H9 (cell line): Measurements from ENCODE around the gene INSC. TPM values are rescaled to one million over a fixed set of nuclear protein-coding genes. Genes with fewer than 3 reads are reported as not detected.

ENCODE experiments used
- DNase-seq: peaks from one replicate; pipeline ENCODE4 v3.0.0-alpha.2; 2017
- H2AFZ ChIP-seq: one replicate; pipeline ENCODE4 v1.6.1; 2013; ENCODE audit warnings: mild to moderate bottlenecking, low read length, control low read depth, moderate library complexity
- H2AK5ac ChIP-seq: 2 replicates; pipeline ENCODE4 v1.6.1; 2013; ENCODE audit warnings: low read length, control low read depth, mixed read lengths; ENCODE audit not compliant: insufficient read length
- H2BK120ac ChIP-seq: one replicate; pipeline ENCODE4 v1.6.1; 2013; ENCODE audit warnings: low read depth, mild to moderate bottlenecking, low read length, control low read depth, inconsistent platforms; ENCODE audit not compliant: poor library complexity, severe bottlenecking
- H2BK12ac ChIP-seq: 2 replicates; pipeline ENCODE4 v1.6.1; 2013; ENCODE audit warnings: low read length, control low read depth, mixed read lengths, low read depth; ENCODE audit not compliant: insufficient read length
- H2BK15ac ChIP-seq: 2 replicates; pipeline ENCODE4 v1.6.1; 2013; ENCODE audit warnings: low read depth, low read length, control low read depth
- H2BK20ac ChIP-seq: one replicate; pipeline ENCODE4 v1.6.1; 2013; ENCODE audit warnings: low read depth, mild to moderate bottlenecking, low read length, control low read depth, inconsistent platforms; ENCODE audit not compliant: poor library complexity, severe bottlenecking
- H2BK5ac ChIP-seq: 2 replicates; pipeline ENCODE4 v1.6.1; 2013; ENCODE audit warnings: low read length, control low read depth, mixed read lengths; ENCODE audit not compliant: insufficient read length
- H3K14ac ChIP-seq: 2 replicates; pipeline ENCODE4 v1.6.1; 2013; ENCODE audit warnings: low read length, control low read depth; ENCODE audit not compliant: insufficient read depth
- H3K18ac ChIP-seq: 2 replicates; pipeline ENCODE4 v1.6.1; 2013; ENCODE audit warnings: low read depth, mild to moderate bottlenecking, mixed read lengths, low read length, control low read depth; ENCODE audit not compliant: insufficient read length
- H3K23ac ChIP-seq: 2 replicates; pipeline ENCODE4 v1.6.1; 2013; ENCODE audit warnings: low read length, control low read depth, mixed read lengths, low read depth; ENCODE audit not compliant: insufficient read length
- H3K23me2 ChIP-seq: 2 replicates; pipeline ENCODE4 v1.6.1; 2013; ENCODE audit warnings: low read depth, mild to moderate bottlenecking, mixed read lengths, low read length, control low read depth; ENCODE audit not compliant: insufficient read length, poor library complexity, severe bottlenecking
- H3K27ac ChIP-seq: 2 replicates; pipeline ENCODE4 v1.5.1; 2013; ENCODE audit warnings: low read length, control low read depth, mixed read lengths, low read depth; ENCODE audit not compliant: insufficient read length
- H3K27me3 ChIP-seq: 2 replicates; pipeline ENCODE4 v1.6.1; 2013; ENCODE audit warnings: low read length, control low read depth, inconsistent platforms; ENCODE audit not compliant: insufficient read depth
- H3K4ac ChIP-seq: 2 replicates; pipeline ENCODE4 v1.6.1; 2013; ENCODE audit warnings: low read depth, mild to moderate bottlenecking, control low read depth, inconsistent platforms, low read length, moderate library complexity
- H3K4me1 ChIP-seq: 2 replicates; pipeline ENCODE4 v1.6.1; 2013; ENCODE audit warnings: low read length, control low read depth, inconsistent platforms; ENCODE audit not compliant: insufficient read depth
- H3K4me2 ChIP-seq: 2 replicates; pipeline ENCODE4 v1.6.1; 2013; ENCODE audit warnings: low read length, control low read depth, mixed read lengths; ENCODE audit not compliant: insufficient read length, insufficient read depth
- H3K56ac ChIP-seq: 2 replicates; pipeline ENCODE4 v1.6.1; 2013; ENCODE audit warnings: low read depth, mild to moderate bottlenecking, mixed read lengths, low read length, control low read depth; ENCODE audit not compliant: insufficient read length
- H3K79me1 ChIP-seq: 2 replicates; pipeline ENCODE4 v1.6.1; 2013; ENCODE audit warnings: low read depth, mild to moderate bottlenecking, moderate library complexity, low read length, control low read depth, inconsistent platforms; ENCODE audit not compliant: insufficient read depth, poor library complexity, severe bottlenecking
- H3K79me2 ChIP-seq: 2 replicates; pipeline ENCODE4 v1.6.1; 2013; ENCODE audit warnings: low read length, control low read depth, inconsistent platforms; ENCODE audit not compliant: insufficient read depth
- H3K9ac ChIP-seq: 2 replicates; pipeline ENCODE4 v1.6.1; 2013; ENCODE audit warnings: low read length, control low read depth, mixed read lengths; ENCODE audit not compliant: insufficient read length; ENCODE audit errors: extremely low read depth
- H3K9me3 ChIP-seq: one replicate; pipeline ENCODE4 v1.6.1; 2013; ENCODE audit warnings: low read depth, low read length, inconsistent platforms; ENCODE audit not compliant: control insufficient read depth
- H3T11ph ChIP-seq: one replicate; pipeline ENCODE4 v1.6.1; 2013; ENCODE audit warnings: mild to moderate bottlenecking, low read length, control low read depth, inconsistent platforms
- H4K20me1 ChIP-seq: one replicate; pipeline ENCODE4 v1.6.1; 2013; ENCODE audit not compliant: control insufficient read depth, insufficient read length, insufficient read depth
- H4K5ac ChIP-seq: 2 replicates; pipeline ENCODE4 v1.6.1; 2013; ENCODE audit warnings: low read depth, mild to moderate bottlenecking, mixed read lengths, low read length, control low read depth; ENCODE audit not compliant: insufficient read length
- H4K8ac ChIP-seq: replicated peaks from 2 replicates; pipeline ENCODE4 v1.6.1; 2013; ENCODE audit warnings: low read length, control low read depth, mixed read lengths, low read depth; ENCODE audit not compliant: insufficient read length
- H4K91ac ChIP-seq: 2 replicates; pipeline ENCODE4 v1.6.1; 2013; ENCODE audit warnings: low read depth, mild to moderate bottlenecking, moderate library complexity, mixed read lengths, low read length, control low read depth; ENCODE audit not compliant: insufficient read length
- H3K27ac Mint-ChIP-seq, 3 experiments: 2 replicates in 2 of 3; 3 replicates in 1 of 3; pipeline ENCODE4 v1.8.0; 2020 to 2021; ENCODE audit warnings: mixed read lengths in 3 of 3, mild to moderate bottlenecking in 1 of 3, moderate library complexity in 1 of 3
- H3K27me3 Mint-ChIP-seq: 2 replicates; pipeline ENCODE4 v1.8.0; 2021; ENCODE audit warnings: low read depth, mild to moderate bottlenecking, moderate library complexity, mixed read lengths
- H3K36me3 Mint-ChIP-seq, 3 experiments: 2 replicates in 2 of 3; 3 replicates in 1 of 3; pipeline ENCODE4 v1.8.0; 2020 to 2021; ENCODE audit warnings: low read depth in 3 of 3, mixed read lengths in 3 of 3; ENCODE audit not compliant: insufficient read depth in 1 of 3
- H3K4me1 Mint-ChIP-seq, 2 experiments: 2 replicates each; pipeline ENCODE4 v1.8.0; 2020; ENCODE audit warnings: mixed read lengths in 2 of 2
- H3K4me3 Mint-ChIP-seq, 2 experiments: 2 replicates in 1 of 2; 3 replicates in 1 of 2; pipeline ENCODE4 v1.8.0; 2020 to 2021; ENCODE audit warnings: mild to moderate bottlenecking in 2 of 2, mixed read lengths in 2 of 2, moderate library complexity in 1 of 2
- H3K9me3 Mint-ChIP-seq, 2 experiments: 2 replicates in 1 of 2; 3 replicates in 1 of 2; pipeline ENCODE4 v1.8.0; 2020; ENCODE audit warnings: mild to moderate bottlenecking in 2 of 2, mixed read lengths in 2 of 2, moderate library complexity in 1 of 2
- CTCF ChIP-seq: fragments of 200-600 bp; sonication (generic); conservative IDR thresholded peaks from 3 replicates; pipeline ENCODE4 v1.8.0; 2021; ENCODE audit warnings: antibody characterized with exemption, mild to moderate bottlenecking
- WGBS: extraction: QIAGEN DNeasy Blood & Tissue Kit; methylation state at CpG from one replicate; pipeline ENCODE4 v1.1.7; 2013; ENCODE audit warnings: missing lambda C conversion rate, low lambda C conversion rate, mixed read lengths; ENCODE audit not compliant: insufficient read length; ENCODE audit errors: extremely low coverage; 5-methylcytosine and 5-hydroxymethylcytosine counted together
- total RNA-seq: library from RNA; stranded (reverse); gene quantifications from 2 replicates; pipeline ENCODE4 v1.2.1, GENCODE V29; 2021

The INSC gene
- total RNA-seq, 1 experiment from 2014 or later, result not detected

GRCh38 chr11:15139958-15140659, 25.4 kb downstream of the INSC start:
- no peaks in the 10 kb centered on the region for H3K79me1 ChIP-seq
- H2BK15ac ChIP-seq, result no peak overlapping the region
- WGBS, result no CpG with 5 or more reads among the region's 4 CpGs
- Mint-ChIP-seq H3K36me3 (no peaks in the 10 kb centered on the region), H3K4me1 (no peaks in the 10 kb centered on the region), H3K27me3 (no peaks in the 10 kb centered on the region), H3K9me3 (no peaks in the 10 kb centered on the region), H3K4me3 (no peak overlapping the region), H3K27ac (no peak overlapping the region)
- H3K4ac ChIP-seq, result no peak overlapping the region
- H4K91ac ChIP-seq, result no peak overlapping the region
- H3K14ac ChIP-seq, result no peak overlapping the region
- no peak overlapping the region for H3K56ac ChIP-seq
- H4K8ac ChIP-seq, result no peak overlapping the region
- H2BK12ac ChIP-seq, result no peak overlapping the region
- H2BK20ac ChIP-seq, result no peak overlapping the region
- H3K9me3 ChIP-seq, result no peaks in the 10 kb centered on the region
- no peak overlapping the region for H2AK5ac ChIP-seq
- H4K20me1 ChIP-seq, result no peaks in the 10 kb centered on the region
- no peaks in the 10 kb centered on the region for H3K79me2 ChIP-seq
- H3K18ac ChIP-seq, result no peak overlapping the region
- H2AFZ ChIP-seq, result no peak overlapping the region
- no peaks in the 10 kb centered on the region for H3K23me2 ChIP-seq
- 0 out of 2 replicates have a peak, but pooled peaks cover 3% of the 10 kb centered on the region for H3K4me1 ChIP-seq
- H3K27me3 ChIP-seq, result no peaks in the 10 kb centered on the region
- no peak for DNase-seq
- no peak overlapping the region for H2BK5ac ChIP-seq
- H4K5ac ChIP-seq, result no peak overlapping the region
- no peak overlapping the region for H2BK120ac ChIP-seq
- no peak overlapping the region for H3K23ac ChIP-seq
- no peak overlapping the region for H3K4me2 ChIP-seq
- TF ChIP-seq CTCF, result no peak
- no peak overlapping the region for H3K9ac ChIP-seq
- no peak overlapping the region for H3T11ph ChIP-seq
- no peak overlapping the region for H3K27ac ChIP-seq
